OCI-LY1 (cell line): Measurements from ENCODE around the gene USF2.

Source experiments
- H2AFZ ChIP-seq: fragments of 200-600 bp; sonication (generic), shearing (Covaris generic); 2 replicates; pipeline ENCODE4 v1.6.0; 2014; ENCODE audit warnings: antibody characterized with exemption, mild to moderate bottlenecking, low read length
- H3F3A ChIP-seq: fragments of 200-600 bp; sonication (generic), shearing (Covaris generic); 2 replicates; pipeline ENCODE4 v1.6.0; 2014; ENCODE audit warnings: mild to moderate bottlenecking, antibody characterized with exemption, low read length, moderate library complexity; ENCODE audit not compliant: insufficient read depth
- H3K27ac ChIP-seq: fragments of 200-600 bp; sonication (generic); 2 replicates; pipeline ENCODE4 v1.5.1; 2014; ENCODE audit warnings: low read length, mixed run types, mild to moderate bottlenecking, low read depth; ENCODE audit not compliant: poor library complexity, severe bottlenecking
- H3K27me3 ChIP-seq: fragments of 200-600 bp; sonication (generic); 2 replicates; pipeline ENCODE4 v1.6.0; 2014; ENCODE audit warnings: antibody characterized with exemption, mild to moderate bottlenecking, low read length, moderate library complexity; ENCODE audit not compliant: insufficient read depth
- H3K36me3 ChIP-seq: fragments of 200-600 bp; sonication (generic); 2 replicates; pipeline ENCODE4 v1.6.1; 2014; ENCODE audit warnings: mild to moderate bottlenecking, antibody characterized with exemption, low read length, moderate library complexity, mixed read lengths; ENCODE audit not compliant: insufficient read depth
- H3K4me1 ChIP-seq: fragments of 200-600 bp; sonication (generic); 2 replicates; pipeline ENCODE4 v1.5.1; 2014; ENCODE audit warnings: mild to moderate bottlenecking, low read length, moderate library complexity; ENCODE audit not compliant: insufficient read depth, severe bottlenecking
- H3K4me2 ChIP-seq: fragments of 200-600 bp; sonication (generic), shearing (Covaris generic); 2 replicates; pipeline ENCODE4 v1.6.1; 2014; ENCODE audit warnings: low read length
- H3K4me3 ChIP-seq: fragments of 200-600 bp; sonication (generic); 2 replicates; pipeline ENCODE4 v1.5.1; 2014; ENCODE audit warnings: low read length, low read depth, mild to moderate bottlenecking, mixed read lengths; ENCODE audit not compliant: poor library complexity, severe bottlenecking
- H3K79me2 ChIP-seq: fragments of 200-600 bp; shearing (Covaris generic); 2 replicates; pipeline ENCODE4 v1.6.1; 2016; ENCODE audit warnings: mixed run types, low read length, mixed read lengths; ENCODE audit not compliant: insufficient read depth
- H3K9ac ChIP-seq: fragments of 200-600 bp; sonication (generic), shearing (Covaris generic); 2 replicates; pipeline ENCODE4 v1.6.1; 2014; ENCODE audit warnings: mild to moderate bottlenecking, low read length, mixed read lengths
- H3K9me2 ChIP-seq: fragments of 200-600 bp; sonication (generic), shearing (Covaris generic); 2 replicates; pipeline ENCODE4 v1.6.1; 2014; ENCODE audit warnings: low read depth, mild to moderate bottlenecking, low read length, mixed read lengths
- H3K9me3 ChIP-seq: fragments of 200-600 bp; shearing (Covaris generic); 2 replicates; pipeline ENCODE4 v1.6.1; 2014; ENCODE audit warnings: low read length, mixed read lengths
- H4K20me1 ChIP-seq: fragments of 200-600 bp; sonication (generic), shearing (Covaris generic); 2 replicates; pipeline ENCODE4 v1.6.0; 2016; ENCODE audit warnings: mild to moderate bottlenecking, low read length; ENCODE audit not compliant: insufficient read depth
- EZH2 ChIP-seq: fragments of 200-600 bp; sonication (generic), shearing (Covaris generic); IDR thresholded peaks from 2 replicates; pipeline ENCODE4 v1.8.0; 2017; ENCODE audit warnings: borderline replicate concordance, mixed run types, mild to moderate bottlenecking, antibody characterized with exemption, low read length, moderate library complexity, mixed read lengths
- TF ChIP-seq, protein P1 (sequence below): fragments of 200-600 bp; sonication (generic), shearing (Covaris generic); IDR thresholded peaks from 2 replicates; pipeline ENCODE4 v1.5.1; 2017; ENCODE audit warnings: mild to moderate bottlenecking, antibody characterized with exemption, low read length, moderate library complexity, mixed read lengths

The USF2 gene

DNA sequence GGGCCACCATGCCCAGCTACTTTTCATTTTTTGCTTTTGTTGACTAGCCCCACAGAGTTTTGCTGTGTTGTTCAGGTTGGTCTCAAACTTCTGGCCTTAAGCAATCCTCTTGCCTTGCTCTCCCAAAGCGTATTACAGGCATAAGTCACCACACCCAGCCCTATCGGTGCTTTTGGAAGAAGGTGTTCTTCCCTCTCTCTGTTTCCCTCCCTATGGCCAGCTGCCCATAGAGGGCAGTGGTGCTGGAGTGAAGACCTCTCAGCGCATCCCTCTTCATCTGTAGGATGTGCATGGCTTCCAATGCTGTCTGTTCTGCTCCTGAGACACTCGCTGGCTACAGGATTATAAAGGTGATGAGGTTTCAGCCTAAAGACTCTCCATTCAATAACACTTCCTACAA is 58.9 kb downstream of the USF2 start:
- Histone ChIP-seq H2AFZ (no peak overlapping the region), H3K9me3 (no peaks in the 10 kb centered on the region), H3K27ac (peak overlapping the region; percentile 95), H3F3A (no peaks in the 10 kb centered on the region), H3K9me2 (no peaks in the 10 kb centered on the region), H4K20me1 (no peaks in the 10 kb centered on the region), H3K9ac (no peak overlapping the region), H3K4me1 (peaks cover 70% of the 10 kb centered on the region), H3K79me2 (peaks cover 3% of the 10 kb centered on the region; the same call in 1 of the 2 replicates), H3K4me2 (no peak overlapping the region; the same call in 1 of the 2 replicates), H3K4me3 (no peak overlapping the region), H3K36me3 (peaks cover 27% of the 10 kb centered on the region), H3K27me3 (no peaks in the 10 kb centered on the region)
- TF ChIP-seq, protein P1, sequence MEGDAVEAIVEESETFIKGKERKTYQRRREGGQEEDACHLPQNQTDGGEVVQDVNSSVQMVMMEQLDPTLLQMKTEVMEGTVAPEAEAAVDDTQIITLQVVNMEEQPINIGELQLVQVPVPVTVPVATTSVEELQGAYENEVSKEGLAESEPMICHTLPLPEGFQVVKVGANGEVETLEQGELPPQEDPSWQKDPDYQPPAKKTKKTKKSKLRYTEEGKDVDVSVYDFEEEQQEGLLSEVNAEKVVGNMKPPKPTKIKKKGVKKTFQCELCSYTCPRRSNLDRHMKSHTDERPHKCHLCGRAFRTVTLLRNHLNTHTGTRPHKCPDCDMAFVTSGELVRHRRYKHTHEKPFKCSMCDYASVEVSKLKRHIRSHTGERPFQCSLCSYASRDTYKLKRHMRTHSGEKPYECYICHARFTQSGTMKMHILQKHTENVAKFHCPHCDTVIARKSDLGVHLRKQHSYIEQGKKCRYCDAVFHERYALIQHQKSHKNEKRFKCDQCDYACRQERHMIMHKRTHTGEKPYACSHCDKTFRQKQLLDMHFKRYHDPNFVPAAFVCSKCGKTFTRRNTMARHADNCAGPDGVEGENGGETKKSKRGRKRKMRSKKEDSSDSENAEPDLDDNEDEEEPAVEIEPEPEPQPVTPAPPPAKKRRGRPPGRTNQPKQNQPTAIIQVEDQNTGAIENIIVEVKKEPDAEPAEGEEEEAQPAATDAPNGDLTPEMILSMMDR = peak; percentile 48; the same call in 1 of the 2 replicates
- no peak for TF ChIP-seq EZH2

DNA sequence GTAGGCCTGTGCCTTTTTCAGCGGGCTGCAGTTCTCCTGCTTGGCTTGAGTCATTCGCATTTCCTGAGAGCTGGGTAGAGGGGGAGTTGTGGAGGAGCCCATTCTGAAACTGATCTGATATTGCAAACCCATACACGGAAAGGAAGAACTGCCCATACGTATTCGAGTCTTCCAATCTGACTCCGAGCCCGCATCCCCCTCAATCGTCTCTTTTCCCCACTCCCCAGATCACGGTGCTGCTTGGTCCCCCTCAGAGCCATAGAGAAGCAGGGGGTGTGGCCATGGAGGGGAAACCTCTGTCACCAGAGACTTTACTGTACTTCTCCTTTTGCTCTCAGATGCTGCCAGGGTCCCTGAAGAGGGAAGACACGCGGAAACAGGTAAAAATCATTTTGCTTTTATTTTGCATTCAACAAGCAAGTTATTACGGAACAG is 60.1 kb downstream of the USF2 start, which contains the start of gene CD22:
Gene CD22 (plus strand): TSS at position 337 of the 435 bp plus-strand sequence. CDS start 2,854 bp downstream, outside the sequence.
- no peaks in the 10 kb centered on the region for H3K27me3 ChIP-seq
- peak within 1 kb of the TSS; percentile 95 for H3K27ac ChIP-seq
- H3K9ac ChIP-seq = peak within 1 kb of the TSS; percentile 97
- H3K9me3 ChIP-seq = no peaks in the 10 kb centered on the region
- TF ChIP-seq, protein P1 = no peak
- TF ChIP-seq EZH2 = no peak
- H3K4me2 ChIP-seq = peak within 1 kb of the TSS; percentile 90
- H3F3A ChIP-seq = no peaks in the 10 kb centered on the region
- H3K79me2 ChIP-seq = peaks cover 3% of the 10 kb centered on the region; the same call in 1 of the 2 replicates
- H4K20me1 ChIP-seq = no peaks in the 10 kb centered on the region
- no peaks in the 10 kb centered on the region for H3K9me2 ChIP-seq
- H3K36me3 ChIP-seq = peaks cover 39% of the 10 kb centered on the region
- H3K4me3 ChIP-seq = peak within 1 kb of the TSS; percentile 95
- H3K4me1 ChIP-seq = peaks cover 71% of the 10 kb centered on the region
- no peak within 1 kb of the TSS for H2AFZ ChIP-seq

DNA sequence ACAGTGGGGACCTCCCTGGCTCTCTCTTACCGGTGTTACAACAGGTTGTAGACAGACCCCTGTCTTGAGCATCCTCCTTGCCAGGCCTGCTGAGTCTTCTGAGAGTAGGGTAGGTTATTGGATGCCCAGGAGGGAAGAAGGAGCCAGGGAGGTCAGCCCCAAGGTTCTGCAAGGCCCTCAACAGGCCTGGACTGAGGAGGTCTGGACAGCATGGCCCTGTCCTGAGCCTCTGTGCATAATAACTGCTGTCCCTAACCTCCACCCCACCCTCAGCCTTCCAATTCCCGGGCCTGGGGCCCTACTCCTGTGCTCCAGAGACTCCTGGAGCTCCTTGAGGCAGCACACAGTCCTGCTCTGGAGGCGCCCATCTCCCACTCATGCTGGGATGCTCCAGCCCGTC is 60.6 kb downstream of the USF2 start:
- H3F3A ChIP-seq = no peaks in the 10 kb centered on the region
- no peaks in the 10 kb centered on the region for H3K9me3 ChIP-seq
- peak overlapping the region; percentile 95 for H3K27ac ChIP-seq
- H3K4me2 ChIP-seq = peak overlapping the region; percentile 90
- no peak overlapping the region for H2AFZ ChIP-seq
- H3K4me3 ChIP-seq = peak overlapping the region; percentile 95
- H3K9me2 ChIP-seq = no peaks in the 10 kb centered on the region
- H3K4me1 ChIP-seq = peaks cover 71% of the 10 kb centered on the region
- H3K27me3 ChIP-seq = no peaks in the 10 kb centered on the region
- H3K36me3 ChIP-seq = peaks cover 43% of the 10 kb centered on the region
- H3K79me2 ChIP-seq = peaks cover 3% of the 10 kb centered on the region; the same call in 1 of the 2 replicates
- no peaks in the 10 kb centered on the region for H4K20me1 ChIP-seq
- peak overlapping the region; percentile 97 for H3K9ac ChIP-seq
- TF ChIP-seq EZH2 = no peak
- TF ChIP-seq, protein P1 = no peak
